Activated naive CD8-positive, alpha-beta T cell treated with anti-CD3 and anti-CD28 coated beads for 36 hours (primary cell): Measurements from ENCODE around the gene COTL1. TPM values are rescaled to one million over a fixed set of nuclear protein-coding genes. Genes with fewer than 3 reads are reported as not detected.
"Not testable (repeated sequence)": the region's sequence is repeated elsewhere in the genome, so short reads cannot be mapped to it uniquely, and the experiment has no call there.

ENCODE experiments used
- DNase-seq: peaks from one replicate; pipeline ENCODE4 v3.0.0; 2021
- H3K27ac Mint-ChIP-seq: one replicate; pipeline ENCODE4 v1.8.0; 2022; ENCODE audit warnings: mild to moderate bottlenecking, moderate library complexity, mixed read lengths
- H3K27me3 Mint-ChIP-seq: one replicate; pipeline ENCODE4 v1.8.0; 2022; ENCODE audit warnings: mild to moderate bottlenecking, mixed read lengths
- H3K36me3 Mint-ChIP-seq: one replicate; pipeline ENCODE4 v1.8.0; 2021; ENCODE audit warnings: mild to moderate bottlenecking, mixed read lengths
- H3K4me1 Mint-ChIP-seq: one replicate; pipeline ENCODE4 v1.8.0; 2021; ENCODE audit warnings: mixed read lengths
- H3K4me3 Mint-ChIP-seq: one replicate; pipeline ENCODE4 v1.8.0; 2022; ENCODE audit warnings: mild to moderate bottlenecking, moderate library complexity, mixed read lengths
- H3K9me3 Mint-ChIP-seq: one replicate; pipeline ENCODE4 v1.8.0; 2022; ENCODE audit warnings: mixed read lengths
- total RNA-seq, 2 experiments: library from RNA; stranded (reverse); gene quantifications; one replicate each; pipeline ENCODE4 v1.2.3, GENCODE V29; 2021

The COTL1 gene
- total RNA-seq, 2 experiments from 2014 or later = 588 to 605 TPM

- H3K9me3 Mint-ChIP-seq = peaks cover 7% of the 10 kb centered on the region
- no peaks in the 10 kb centered on the region for H3K27me3 Mint-ChIP-seq
- H3K4me1 Mint-ChIP-seq = peaks cover 27% of the 10 kb centered on the region
- peak; percentile 44 for DNase-seq
- H3K4me3 Mint-ChIP-seq = no peak overlapping the region
- peaks cover 9% of the 10 kb centered on the region for H3K36me3 Mint-ChIP-seq
- peak overlapping the region; percentile 71 for H3K27ac Mint-ChIP-seq
Measured at GRCh38 chr16:84524346-84524920, 93.4 kb downstream of the COTL1 start.

- Mint-ChIP-seq H3K36me3 (peaks cover 11% of the 10 kb centered on the region), H3K4me1 (peaks cover 46% of the 10 kb centered on the region), H3K9me3 (peaks cover 2% of the 10 kb centered on the region), H3K27me3 (no peaks in the 10 kb centered on the region), H3K4me3 (no peak overlapping the region), H3K27ac (no peak overlapping the region)
- DNase-seq = no peak
Measured at GRCh38 chr16:84521497-84521770, 96.4 kb downstream of the COTL1 start.

- Mint-ChIP-seq H3K36me3 (peaks cover 12% of the 10 kb centered on the region), H3K4me1 (peaks cover 50% of the 10 kb centered on the region), H3K27ac (no peak overlapping the region), H3K9me3 (peaks cover 2% of the 10 kb centered on the region), H3K4me3 (no peak overlapping the region), H3K27me3 (no peaks in the 10 kb centered on the region)
- no peak for DNase-seq
Measured at GRCh38 chr16:84520725-84521496, 97.0 kb downstream of the COTL1 start.

- Mint-ChIP-seq H3K9me3 (peaks cover 2% of the 10 kb centered on the region), H3K4me3 (peak overlapping the region; percentile 54), H3K27me3 (no peaks in the 10 kb centered on the region), H3K4me1 (peaks cover 59% of the 10 kb centered on the region), H3K27ac (peak overlapping the region; percentile 87), H3K36me3 (peaks cover 14% of the 10 kb centered on the region)
- DNase-seq = peak; percentile 55
Measured at GRCh38 chr16:84519855-84520254, 98.0 kb downstream of the COTL1 start.

GRCh38 chr16:84518804-84519341 lies 99.0 kb downstream of the COTL1 start:
- no peaks in the 10 kb centered on the region for H3K27me3 Mint-ChIP-seq
- peak overlapping the region; percentile 35 for H3K4me3 Mint-ChIP-seq
- H3K27ac Mint-ChIP-seq = peak overlapping the region; percentile 87
- H3K4me1 Mint-ChIP-seq = peaks cover 66% of the 10 kb centered on the region
- H3K9me3 Mint-ChIP-seq = peaks cover 2% of the 10 kb centered on the region
- DNase-seq = peak; percentile 74
- H3K36me3 Mint-ChIP-seq = peaks cover 13% of the 10 kb centered on the region

- not testable (repeated sequence) for H3K4me3 Mint-ChIP-seq, DNase-seq, H3K9me3 Mint-ChIP-seq, H3K27me3 Mint-ChIP-seq
- H3K27ac Mint-ChIP-seq = peak overlapping the region; percentile 87
- H3K4me1 Mint-ChIP-seq = peaks cover 72% of the 10 kb centered on the region
- H3K36me3 Mint-ChIP-seq = peaks cover 17% of the 10 kb centered on the region
Measured at GRCh38 chr16:84518220-84518619, 99.7 kb downstream of the COTL1 start.

GRCh38 chr16:84517366-84517765 lies 100.5 kb downstream of the COTL1 start:
- Mint-ChIP-seq H3K4me1 (peaks cover 76% of the 10 kb centered on the region), H3K9me3 (peaks cover under 1% of the 10 kb centered on the region), H3K36me3 (peaks cover 17% of the 10 kb centered on the region), H3K27me3 (no peaks in the 10 kb centered on the region), H3K27ac (peak overlapping the region; percentile 59), H3K4me3 (no peak overlapping the region)
- no peak for DNase-seq

Other genes starting within 250 kb of the COTL1 start
- not detected for gene ATP2C2, start 249.5 kb downstream of the COTL1 start, total RNA-seq
- gene MEAK7, start 113.4 kb downstream of the COTL1 start, total RNA-seq = 10 to 100 TPM; 10.4 to 11.3 TPM
- 10 to 100 TPM; 32.6 to 34.8 TPM for gene KLHL36, start 30.4 kb upstream of the COTL1 start, total RNA-seq
- gene USP10, start 81.9 kb upstream of the COTL1 start, total RNA-seq = 100 to 1,000 TPM; 148 to 151 TPM
- gene CRISPLD2, start 201.9 kb upstream of the COTL1 start, total RNA-seq = not detected